Measurements from ENCODE around the gene CDIPT. TPM values are rescaled to one million over a fixed set of nuclear protein-coding genes. Genes with fewer than 3 reads are reported as not detected.

Gene CDIPT
- total RNA-seq, 1 experiment from 2014 or later, result 58.3 TPM

GRCh38 chr16:29883987-29884386 lies 21.0 kb upstream of the CDIPT start:
- Histone ChIP-seq H3K27ac (ENCODE audit: low read depth, low read length) (no peak overlapping the region), H3K4me2 (ENCODE audit: low read length) (no peak overlapping the region), H3K9me2 (ENCODE audit: insufficient read depth) (no peaks in the 10 kb centered on the region), H3K36me3 (ENCODE audit: control insufficient read depth in 1 of 2, insufficient read depth in 2 of 2, low read length in 2 of 2) (no peaks in the 10 kb centered on the region), H2AFZ (ENCODE audit: low read depth, low read length, poor library complexity, severe bottlenecking) (no peak overlapping the region), H3K79me2 (ENCODE audit: insufficient read depth, low read length) (no peaks in the 10 kb centered on the region), H3K27me3 (ENCODE audit: insufficient read depth, low read length) (no peaks in the 10 kb centered on the region), H3K9me3 (ENCODE audit: control insufficient read depth in 1 of 2, insufficient read depth in 1 of 2, low read depth in 1 of 2, low read length in 2 of 2) (no peaks in the 10 kb centered on the region), H3K9ac (ENCODE audit: low read length) (no peak overlapping the region), H4K20me1 (ENCODE audit: insufficient read depth) (no peaks in the 10 kb centered on the region), H3K4me3 (replicated peaks in 1 of 2; ENCODE audit: low read depth in 1 of 2, low read length in 2 of 2) (no peak overlapping the region), H3K4me1 (ENCODE audit: control insufficient read depth in 1 of 2, insufficient read depth in 2 of 2, low read length in 2 of 2) (no peaks in the 10 kb centered on the region)
- ChIA-PET CTCF (no interaction called here), RAD21 (ENCODE audit: low non-redundant PET in 1 of 2, low total read pairs in 2 of 2, uncharacterized antibody in 2 of 2, unreplicated experiment in 2 of 2) (interaction anchor here in 1 of 2 experiments (0.6 kb wide), 1 partner anchor 147 kb away, joined by 3 read pairs; the partner anchor contains the start of gene TLCD3B), POLR2A (no interaction called here)
- TF ChIP-seq FOSL1 (IDR thresholded peaks at IDR 0.05; ENCODE audit: low read depth) (no peak), CTCF (IDR thresholded peaks at IDR 0.05 in 2 of 3, conservative IDR thresholded peaks at IDR 0.05 in 1 of 3; ENCODE audit: borderline replicate concordance in 1 of 3, insufficient read depth in 1 of 3, low read depth in 2 of 3, low read length in 2 of 3) (no peak), SIN3A (IDR thresholded peaks at IDR 0.05; ENCODE audit: low read depth) (no peak), SRF (IDR thresholded peaks at IDR 0.05; ENCODE audit: low read depth) (no peak), ZNF274 (IDR thresholded peaks at IDR 0.05; ENCODE audit: low read depth, low read length) (no peak), SP1 (IDR thresholded peaks at IDR 0.05; ENCODE audit: low read depth) (no peak), EZH2 (IDR thresholded peaks at IDR 0.05) (no peak), ZFX (IDR thresholded peaks at IDR 0.05) (no peak)
- ATAC-seq (no peak), DNase-seq (ENCODE audit: low read depth, low spot score) (no peak)
- intact Hi-C loops (cut with micrococcal nuclease), result no loop called here
- no TSS peak for BruUV-seq (replicated peaks)

- Histone ChIP-seq H3K4me2 (ENCODE audit: low read length) (no peak overlapping the region), H3K36me3 (ENCODE audit: control insufficient read depth in 1 of 2, insufficient read depth in 2 of 2, low read length in 2 of 2) (no peaks in the 10 kb centered on the region), H3K79me2 (ENCODE audit: insufficient read depth, low read length) (no peaks in the 10 kb centered on the region), H3K4me3 (replicated peaks in 1 of 2; ENCODE audit: low read depth in 1 of 2, low read length in 2 of 2) (no peak overlapping the region), H3K27ac (ENCODE audit: low read depth, low read length) (no peak overlapping the region), H3K9me3 (ENCODE audit: control insufficient read depth in 1 of 2, insufficient read depth in 1 of 2, low read depth in 1 of 2, low read length in 2 of 2) (no peaks in the 10 kb centered on the region), H3K9ac (ENCODE audit: low read length) (no peak overlapping the region), H2AFZ (ENCODE audit: low read depth, low read length, poor library complexity, severe bottlenecking) (no peak overlapping the region), H4K20me1 (ENCODE audit: insufficient read depth) (no peaks in the 10 kb centered on the region), H3K4me1 (ENCODE audit: control insufficient read depth in 1 of 2, insufficient read depth in 2 of 2, low read length in 2 of 2) (0 out of 4 replicates have a peak, but pooled peaks cover 0 to 4% of the 10 kb centered on the region in 2 experiments), H3K9me2 (ENCODE audit: insufficient read depth) (no peaks in the 10 kb centered on the region), H3K27me3 (ENCODE audit: insufficient read depth, low read length) (no peaks in the 10 kb centered on the region)
- ATAC-seq, result no peak
- ChIA-PET CTCF (no interaction called here), RAD21 (ENCODE audit: low non-redundant PET in 1 of 2, low total read pairs in 2 of 2, uncharacterized antibody in 2 of 2, unreplicated experiment in 2 of 2) (no interaction called here), POLR2A (no interaction called here)
- DNase-seq (ENCODE audit: low read depth, low spot score), result no peak
- no TSS peak for BruUV-seq (replicated peaks)
- intact Hi-C loops (cut with micrococcal nuclease), result no loop called here
- no peak for TF ChIP-seq ELF1 (IDR thresholded peaks at IDR 0.05; ENCODE audit: borderline replicate concordance, low read depth)
- TF ChIP-seq SRF (IDR thresholded peaks at IDR 0.05; ENCODE audit: low read depth), result no peak
- TF ChIP-seq CEBPB (IDR thresholded peaks at IDR 0.05; ENCODE audit: low read depth), result no peak
Measured at GRCh38 chr16:29881050-29881449, 18.0 kb upstream of the CDIPT start.

Data from HCT116 (cell line).